HepG2 (cell line): ENCODE data around the gene ARHGEF16. TPM values are rescaled to one million over a fixed set of nuclear protein-coding genes. Genes with fewer than 3 reads are reported as not detected.

ENCODE experiments used
- AGO2 ChIP-seq: fragments of 200-400 bp; formaldehyde crosslinking; optimal IDR thresholded peaks from 2 replicates; pipeline ENCODE3; 2017; ENCODE audit warnings: mild to moderate bottlenecking, low read depth, low read length, moderate library complexity
- ARID4A ChIP-seq: sonication (generic); formaldehyde crosslinking; IDR thresholded peaks from 2 replicates; pipeline ENCODE4 v1.5.0; 2020; ENCODE audit warnings: mild to moderate bottlenecking, missing genetic modification reagents, borderline replicate concordance
- BRCA1 ChIP-seq: sonication (generic); formaldehyde crosslinking; IDR thresholded peaks from 2 replicates; pipeline ENCODE4 v1.4.0; 2020; ENCODE audit warnings: missing genetic modification reagents
- CBX5 ChIP-seq: sonication (generic); formaldehyde crosslinking; IDR thresholded peaks from 2 replicates; pipeline ENCODE4 v1.4.0; 2020; ENCODE audit warnings: missing genetic modification reagents, borderline replicate concordance
- CEBPB ChIP-seq: IDR thresholded peaks from 2 replicates; pipeline ENCODE4 v1.6.1; 2011; ENCODE audit warnings: low read depth, low read length, improper control_type of control experiment, borderline replicate concordance
- ESRRA ChIP-seq: sonication (generic); formaldehyde crosslinking; IDR thresholded peaks from 2 replicates; pipeline ENCODE4 v1.5.1; 2020; ENCODE audit warnings: mild to moderate bottlenecking, low read depth, missing genetic modification reagents
- FOSL2 ChIP-seq: sonication (generic); formaldehyde crosslinking; IDR thresholded peaks from 2 replicates; pipeline ENCODE4 v1.4.0; 2020; ENCODE audit warnings: missing genetic modification reagents
- FOXP1 ChIP-seq, 2 experiments: fragments of 450-650 bp in 1 of 2; IDR thresholded peaks; 2 replicates each; pipeline ENCODE4 v1.6.1; 2017 to 2018; ENCODE audit warnings: antibody characterized with exemption in 1 of 2
- HMGA1 ChIP-seq: sonication (generic); formaldehyde crosslinking; conservative IDR thresholded peaks from 2 replicates; pipeline ENCODE4 v1.4.0; 2020; ENCODE audit warnings: missing genetic modification reagents
- MAF1 ChIP-seq: sonication (generic); formaldehyde crosslinking; IDR thresholded peaks from 2 replicates; pipeline ENCODE4 v1.5.0; 2020; ENCODE audit warnings: missing genetic modification reagents, borderline replicate concordance
- MED1 ChIP-seq: sonication (generic); formaldehyde crosslinking; IDR thresholded peaks from 2 replicates; pipeline ENCODE4 v1.4.0; 2020; ENCODE audit warnings: missing genetic modification reagents
- NFE2L1 ChIP-seq: sonication (generic); formaldehyde crosslinking; IDR thresholded peaks from 2 replicates; pipeline ENCODE4 v1.4.0; 2020; ENCODE audit warnings: missing genetic modification reagents, mild to moderate bottlenecking, borderline replicate concordance
- NR2C2 ChIP-seq: sonication (generic); formaldehyde crosslinking; IDR thresholded peaks from 2 replicates; pipeline ENCODE4 v1.4.0; 2020; ENCODE audit warnings: missing genetic modification reagents, mild to moderate bottlenecking, moderate library complexity, borderline replicate concordance
- RBFOX2 ChIP-seq: fragments of 200-400 bp; formaldehyde crosslinking; IDR thresholded peaks from 2 replicates; pipeline ENCODE4 v1.6.1; 2017; ENCODE audit warnings: low read depth, mild to moderate bottlenecking, low read length
- SNRNP70 ChIP-seq: fragments of 200-400 bp; formaldehyde crosslinking; IDR thresholded peaks from 2 replicates; pipeline ENCODE4 v1.6.1; 2017; ENCODE audit warnings: mild to moderate bottlenecking, low read depth, low read length, moderate library complexity
- ZKSCAN1 ChIP-seq: fragments of 150-350 bp; IDR thresholded peaks from 2 replicates; pipeline ENCODE4 v1.6.1; 2014; ENCODE audit warnings: low read length
- ZNF12 ChIP-seq: sonication (generic); formaldehyde crosslinking; IDR thresholded peaks from 2 replicates; pipeline ENCODE4 v1.5.0; 2020; ENCODE audit warnings: missing genetic modification reagents
- ZNF335 ChIP-seq: sonication (generic); formaldehyde crosslinking; IDR thresholded peaks from 2 replicates; pipeline ENCODE4 v1.4.0; 2020; ENCODE audit warnings: missing genetic modification reagents
- ZNF44 ChIP-seq: sonication (generic); formaldehyde crosslinking; IDR thresholded peaks from 2 replicates; pipeline ENCODE4 v1.5.1; 2020; ENCODE audit warnings: mild to moderate bottlenecking, missing genetic modification reagents
- ZNF660 ChIP-seq: sonication (generic); formaldehyde crosslinking; IDR thresholded peaks from 2 replicates; pipeline ENCODE4 v1.5.1; 2020; ENCODE audit warnings: mild to moderate bottlenecking, low read depth, missing genetic modification reagents, borderline replicate concordance
- ZNF678 ChIP-seq: sonication (generic); formaldehyde crosslinking; IDR thresholded peaks from 2 replicates; pipeline ENCODE4 v1.4.0; 2020; ENCODE audit warnings: mild to moderate bottlenecking, missing genetic modification reagents
- ZSCAN22 ChIP-seq: sonication (generic); formaldehyde crosslinking; IDR thresholded peaks from 2 replicates; pipeline ENCODE4 v1.4.0; 2020; ENCODE audit warnings: mild to moderate bottlenecking, missing genetic modification reagents
- polyA plus RNA-seq, 8 experiments: library from polyadenylated mRNA; depleted of rRNA in 3 of 8; stranded (reverse) in 7 of 8; unstranded in 1 of 8; fragments of >200 nt; fragmentation: Illumina TruSeq in 4 of 8; extraction: Trizol in 4 of 8; gene quantifications; 2 replicates each; pipeline versions ENCODE4 v1.2.1 to v1.2.3, GENCODE V29; 2011 to 2016; ENCODE audit warnings: low read depth in 4 of 8, missing spikeins in 1 of 8, mixed read lengths in 1 of 8; ENCODE audit not compliant: insufficient read depth in 1 of 8
- total RNA-seq, 5 experiments: library from RNA; depleted of rRNA; stranded (reverse); fragments of >200 nt; fragmentation: Illumina TruSeq; extraction: Trizol; gene quantifications; 2 replicates each; pipeline ENCODE4 v1.2.3, GENCODE V29; 2016; ENCODE audit warnings: low read depth in 1 of 5
- TF ChIP-seq, protein P1 (sequence below): sonication (generic); formaldehyde crosslinking; IDR thresholded peaks from 2 replicates; pipeline ENCODE4 v1.4.0; 2020; ENCODE audit warnings: mild to moderate bottlenecking, missing genetic modification reagents
- TF ChIP-seq, protein P2 (sequence below): IDR thresholded peaks from 2 replicates; pipeline ENCODE4 v1.6.1; 2016; ENCODE audit warnings: mild to moderate bottlenecking
- TF ChIP-seq, protein P3 (sequence below): sonication (generic); formaldehyde crosslinking; IDR thresholded peaks from 2 replicates; pipeline ENCODE4 v1.8.0; 2022; ENCODE audit warnings: mild to moderate bottlenecking, missing genetic modification reagents, moderate library complexity

The ARHGEF16 gene
- total and polyA plus RNA-seq, 2 of the 13 experiments (the other 11 are each of a cell fraction or from before 2014, with no cell fraction given): 20.3 to 39.9 TPM

DNA sequence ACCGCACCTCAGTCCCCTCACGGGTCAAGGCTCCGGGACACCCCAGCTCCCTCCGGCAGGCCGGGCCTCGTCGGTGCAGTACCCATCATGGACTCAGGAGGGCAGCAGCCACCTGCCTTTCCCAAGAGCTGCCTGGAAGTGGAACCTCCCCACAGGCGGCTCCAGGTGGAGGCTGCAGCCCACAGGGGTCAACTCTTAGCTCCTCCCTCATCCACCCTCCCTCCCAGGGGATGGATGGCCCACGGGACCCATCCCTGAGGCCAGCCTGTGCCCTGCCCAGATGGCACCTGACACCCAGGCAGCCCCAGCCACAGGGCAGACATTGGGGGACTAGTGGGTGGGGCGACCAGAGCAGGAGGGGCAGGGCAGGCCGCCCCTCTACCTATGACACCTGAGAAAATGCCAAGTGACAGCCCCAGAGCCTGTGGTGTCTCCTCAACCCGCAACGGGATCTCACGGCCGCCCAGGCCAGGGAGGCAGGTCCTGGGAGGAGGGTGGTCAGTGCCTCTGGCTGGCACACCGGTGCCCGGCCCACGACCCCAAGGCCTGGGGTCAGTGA lies 1.2 kb upstream of the ARHGEF16 start (continued):
- TF ChIP-seq, protein P1, sequence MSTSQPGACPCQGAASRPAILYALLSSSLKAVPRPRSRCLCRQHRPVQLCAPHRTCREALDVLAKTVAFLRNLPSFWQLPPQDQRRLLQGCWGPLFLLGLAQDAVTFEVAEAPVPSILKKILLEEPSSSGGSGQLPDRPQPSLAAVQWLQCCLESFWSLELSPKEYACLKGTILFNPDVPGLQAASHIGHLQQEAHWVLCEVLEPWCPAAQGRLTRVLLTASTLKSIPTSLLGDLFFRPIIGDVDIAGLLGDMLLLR (CRISPR knock-in tag): no peak
- TF ChIP-seq SNRNP70: no peak
- TF ChIP-seq ZNF44 (CRISPR knock-in tag): no peak
- peak; percentile 62; the same call in 1 of the 2 replicates for TF ChIP-seq ARID4A (CRISPR knock-in tag)
- TF ChIP-seq ZNF335: no peak
- no peak for TF ChIP-seq BRCA1 (CRISPR knock-in tag)
- TF ChIP-seq CEBPB: no peak
- TF ChIP-seq NR2C2 (CRISPR knock-in tag): peak; percentile 64
- TF ChIP-seq ZNF660 (CRISPR knock-in tag): no peak
- peak; percentile 92 for TF ChIP-seq AGO2
- TF ChIP-seq MAF1 (CRISPR knock-in tag): no peak
- TF ChIP-seq NFE2L1 (CRISPR knock-in tag): no peak
- peak; percentile 54; the same call in 1 of the 2 replicates for TF ChIP-seq MED1
- 0 out of 2 replicates have a peak, but pooled peaks have one; percentile 9 for TF ChIP-seq FOSL2
- TF ChIP-seq HMGA1 (CRISPR knock-in tag): no peak
- no peak for TF ChIP-seq ESRRA (CRISPR knock-in tag)
- no peak for TF ChIP-seq ZNF12 (CRISPR knock-in tag)
- no peak for TF ChIP-seq ZSCAN22 (CRISPR knock-in tag)
- TF ChIP-seq FOXP1 (IDR thresholded peaks at IDR 0.05): no peak
- no peak for TF ChIP-seq FOXP1 (CRISPR knock-in tag; IDR thresholded peaks at IDR 0.05)
- TF ChIP-seq CBX5 (CRISPR knock-in tag): no peak
- peak; percentile 88 for TF ChIP-seq RBFOX2
- TF ChIP-seq, protein P2, sequence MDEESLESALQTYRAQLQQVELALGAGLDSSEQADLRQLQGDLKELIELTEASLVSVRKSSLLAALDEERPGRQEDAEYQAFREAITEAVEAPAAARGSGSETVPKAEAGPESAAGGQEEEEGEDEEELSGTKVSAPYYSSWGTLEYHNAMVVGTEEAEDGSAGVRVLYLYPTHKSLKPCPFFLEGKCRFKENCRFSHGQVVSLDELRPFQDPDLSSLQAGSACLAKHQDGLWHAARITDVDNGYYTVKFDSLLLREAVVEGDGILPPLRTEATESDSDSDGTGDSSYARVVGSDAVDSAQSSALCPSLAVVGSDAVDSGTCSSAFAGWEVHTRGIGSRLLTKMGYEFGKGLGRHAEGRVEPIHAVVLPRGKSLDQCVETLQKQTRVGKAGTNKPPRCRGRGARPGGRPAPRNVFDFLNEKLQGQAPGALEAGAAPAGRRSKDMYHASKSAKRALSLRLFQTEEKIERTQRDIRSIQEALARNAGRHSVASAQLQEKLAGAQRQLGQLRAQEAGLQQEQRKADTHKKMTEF (CRISPR knock-in tag): peak; percentile 15; the same call in 1 of the 2 replicates
- TF ChIP-seq, protein P3, sequence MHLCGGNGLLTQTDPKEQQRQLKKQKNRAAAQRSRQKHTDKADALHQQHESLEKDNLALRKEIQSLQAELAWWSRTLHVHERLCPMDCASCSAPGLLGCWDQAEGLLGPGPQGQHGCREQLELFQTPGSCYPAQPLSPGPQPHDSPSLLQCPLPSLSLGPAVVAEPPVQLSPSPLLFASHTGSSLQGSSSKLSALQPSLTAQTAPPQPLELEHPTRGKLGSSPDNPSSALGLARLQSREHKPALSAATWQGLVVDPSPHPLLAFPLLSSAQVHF (CRISPR knock-in tag): no peak
- TF ChIP-seq ZNF678 (CRISPR knock-in tag): 0 out of 2 replicates have a peak, but pooled peaks have one; percentile 54
- no peak for TF ChIP-seq ZKSCAN1
